ENCODE measurements around the gene KLF11. TPM values are rescaled to one million over a fixed set of nuclear protein-coding genes. Genes with fewer than 3 reads are reported as not detected.

The KLF11 gene
- total RNA-seq, 2 donors from 2014 or later: 5.9 to 11.0 TPM

GRCh38 chr2:10045561-10046355, 2.4 kb downstream of the KLF11 start:
- peak overlapping the region; percentile 16 to 34 for H3K4me3 Mint-ChIP-seq
- H3K36me3 Mint-ChIP-seq (ENCODE audit: insufficient read depth in 2 of 2): peaks cover 0 to 2% of the 10 kb centered on the region in 2 donors
- H3K9me3 Mint-ChIP-seq: no peaks in the 10 kb centered on the region
- H3K4me1 Mint-ChIP-seq (ENCODE audit: low read depth): peaks cover 13% of the 10 kb centered on the region
- H3K27ac Mint-ChIP-seq: no peak overlapping the region
- H3K27me3 Mint-ChIP-seq (ENCODE audit: low read depth): peaks cover 17% of the 10 kb centered on the region
- DNase-seq (no peak), ATAC-seq (replicated peaks in 1 of 2) (no peak)

- Mint-ChIP-seq H3K36me3 (ENCODE audit: insufficient read depth in 2 of 2) (peaks cover 0 to 2% of the 10 kb centered on the region in 2 donors), H3K4me1 (ENCODE audit: low read depth) (peaks cover 13% of the 10 kb centered on the region), H3K27ac (no peak overlapping the region), H3K4me3 (no peak overlapping the region), H3K27me3 (ENCODE audit: low read depth) (peaks cover 8% of the 10 kb centered on the region), H3K9me3 (no peaks in the 10 kb centered on the region)
- no peak for DNase-seq
- no peak for ATAC-seq (replicated peaks in 1 of 2)
These were observed 3.6 kb downstream of the KLF11 start for GRCh38 chr2:10046931-10047330.

- ATAC-seq (replicated peaks in 1 of 2) (no peak), DNase-seq (no peak)
- Mint-ChIP-seq H3K4me1 (ENCODE audit: low read depth) (peaks cover 6% of the 10 kb centered on the region), H3K27me3 (ENCODE audit: low read depth) (peaks cover under 1% of the 10 kb centered on the region), H3K27ac (no peak overlapping the region), H3K9me3 (no peaks in the 10 kb centered on the region), H3K36me3 (ENCODE audit: insufficient read depth in 2 of 2) (peaks cover 0 to 2% of the 10 kb centered on the region in 2 donors), H3K4me3 (no peak overlapping the region)
These were observed 4.5 kb downstream of the KLF11 start for GRCh38 chr2:10047616-10048500.

- Mint-ChIP-seq H3K27ac (no peak overlapping the region), H3K9me3 (no peaks in the 10 kb centered on the region), H3K4me1 (ENCODE audit: low read depth) (peaks cover 6% of the 10 kb centered on the region), H3K4me3 (no peak overlapping the region), H3K27me3 (ENCODE audit: low read depth) (no peaks in the 10 kb centered on the region), H3K36me3 (ENCODE audit: insufficient read depth in 2 of 2) (peaks cover 0 to 2% of the 10 kb centered on the region in 2 donors)
- no peak for ATAC-seq (replicated peaks in 1 of 2)
- no peak for DNase-seq
These were observed 5.3 kb downstream of the KLF11 start for GRCh38 chr2:10048501-10049171.

- H3K27ac Mint-ChIP-seq: no peak overlapping the region
- H3K4me3 Mint-ChIP-seq: no peak overlapping the region
- H3K4me1 Mint-ChIP-seq (ENCODE audit: low read depth): peaks cover 4% of the 10 kb centered on the region
- DNase-seq (no peak), ATAC-seq (replicated peaks in 1 of 2) (no peak)
- no peaks in the 10 kb centered on the region for H3K9me3 Mint-ChIP-seq
- H3K36me3 Mint-ChIP-seq (ENCODE audit: insufficient read depth in 2 of 2): peaks cover 0 to 2% of the 10 kb centered on the region in 2 donors
- H3K27me3 Mint-ChIP-seq (ENCODE audit: low read depth): peaks cover 4% of the 10 kb centered on the region
These were observed 8.9 kb downstream of the KLF11 start for GRCh38 chr2:10052216-10052615.

- Mint-ChIP-seq H3K27ac (no peak overlapping the region), H3K9me3 (no peaks in the 10 kb centered on the region), H3K36me3 (ENCODE audit: insufficient read depth in 2 of 2) (peaks cover 0 to 2% of the 10 kb centered on the region in 2 donors), H3K4me1 (ENCODE audit: low read depth) (peaks cover 9% of the 10 kb centered on the region), H3K27me3 (ENCODE audit: low read depth) (peaks cover 6% of the 10 kb centered on the region), H3K4me3 (no peak overlapping the region)
- no peak for ATAC-seq (replicated peaks in 1 of 2)
- DNase-seq: no peak
These were observed 10.0 kb downstream of the KLF11 start for GRCh38 chr2:10053351-10053750.

- ATAC-seq (replicated peaks in 1 of 2) (no peak), DNase-seq (no peak)
- no peaks in the 10 kb centered on the region for H3K9me3 Mint-ChIP-seq
- no peak overlapping the region for H3K27ac Mint-ChIP-seq
- H3K27me3 Mint-ChIP-seq (ENCODE audit: low read depth): peaks cover 6% of the 10 kb centered on the region
- peaks cover 9% of the 10 kb centered on the region for H3K4me1 Mint-ChIP-seq (ENCODE audit: low read depth)
- peaks cover 0 to 2% of the 10 kb centered on the region in 2 donors for H3K36me3 Mint-ChIP-seq (ENCODE audit: insufficient read depth in 2 of 2)
- no peak overlapping the region for H3K4me3 Mint-ChIP-seq
These were observed 11.1 kb downstream of the KLF11 start for GRCh38 chr2:10054424-10054823.

- ATAC-seq (replicated peaks in 1 of 2): no peak
- peaks cover 6% of the 10 kb centered on the region for H3K27me3 Mint-ChIP-seq (ENCODE audit: low read depth)
- no peak for DNase-seq
- H3K9me3 Mint-ChIP-seq: no peaks in the 10 kb centered on the region
- no peak overlapping the region for H3K27ac Mint-ChIP-seq
- peaks cover 9% of the 10 kb centered on the region for H3K4me1 Mint-ChIP-seq (ENCODE audit: low read depth)
- peaks cover 0 to 2% of the 10 kb centered on the region in 2 donors for H3K36me3 Mint-ChIP-seq (ENCODE audit: insufficient read depth in 2 of 2)
- H3K4me3 Mint-ChIP-seq: no peak overlapping the region
These were observed 11.6 kb downstream of the KLF11 start for GRCh38 chr2:10054976-10055375.

- no peak for ATAC-seq (replicated peaks in 1 of 2)
These were observed 13.1 kb downstream of the KLF11 start for GRCh38 chr2:10056439-10056838.

GRCh38 chr2:10057231-10058107, 14.1 kb downstream of the KLF11 start:
- Mint-ChIP-seq H3K27ac (no peak overlapping the region), H3K36me3 (ENCODE audit: insufficient read depth in 2 of 2) (peaks cover 0 to 2% of the 10 kb centered on the region in 2 donors), H3K4me1 (ENCODE audit: low read depth) (peaks cover 9% of the 10 kb centered on the region), H3K27me3 (ENCODE audit: low read depth) (peaks cover 12% of the 10 kb centered on the region), H3K4me3 (peak overlapping the region; percentile 70 to 80), H3K9me3 (no peaks in the 10 kb centered on the region)
- DNase-seq: peak in 1 of 2 donors; percentile 33
- peak; percentile 64 for ATAC-seq (replicated peaks in 1 of 2)

More at GRCh38 chr2:10056439-10056838, 13.1 kb downstream of the KLF11 start:
- DNase-seq: no peak
- Mint-ChIP-seq H3K4me3 (no peak overlapping the region), H3K9me3 (no peaks in the 10 kb centered on the region), H3K36me3 (ENCODE audit: insufficient read depth in 2 of 2) (peaks cover 0 to 2% of the 10 kb centered on the region in 2 donors), H3K4me1 (ENCODE audit: low read depth) (peaks cover 9% of the 10 kb centered on the region), H3K27ac (no peak overlapping the region), H3K27me3 (ENCODE audit: low read depth) (peaks cover 11% of the 10 kb centered on the region)

GRCh38 chr2:10058251-10059015, 15.1 kb downstream of the KLF11 start:
- Mint-ChIP-seq H3K9me3 (no peaks in the 10 kb centered on the region), H3K4me3 (no peak overlapping the region), H3K36me3 (ENCODE audit: insufficient read depth in 2 of 2) (no peaks in the 10 kb centered on the region), H3K4me1 (ENCODE audit: low read depth) (peaks cover 9% of the 10 kb centered on the region), H3K27ac (no peak overlapping the region), H3K27me3 (ENCODE audit: low read depth) (peaks cover 12% of the 10 kb centered on the region)
- no peak for DNase-seq
- no peak for ATAC-seq (replicated peaks in 1 of 2)

GRCh38 chr2:10059016-10059351, 15.6 kb downstream of the KLF11 start:
- H3K4me3 Mint-ChIP-seq: no peak overlapping the region
- no peaks in the 10 kb centered on the region for H3K9me3 Mint-ChIP-seq
- H3K36me3 Mint-ChIP-seq (ENCODE audit: insufficient read depth in 2 of 2): no peaks in the 10 kb centered on the region
- no peak for ATAC-seq (replicated peaks in 1 of 2)
- no peak for DNase-seq
- H3K4me1 Mint-ChIP-seq (ENCODE audit: low read depth): peaks cover 9% of the 10 kb centered on the region
- peaks cover 12% of the 10 kb centered on the region for H3K27me3 Mint-ChIP-seq (ENCODE audit: low read depth)
- H3K27ac Mint-ChIP-seq: no peak overlapping the region

Measured in activated T-cell treated with anti-CD3 and anti-CD28 coated beads, Interleukin-2, amount 50 U/mL, for 72 hours (primary cell).